ENCODE measurements around the gene DPYSL3. TPM values are rescaled to one million over a fixed set of nuclear protein-coding genes. Genes with fewer than 3 reads are reported as not detected.

Gene DPYSL3
- total RNA-seq, 2 donors from 2014 or later, result 6.5 to 10.5 TPM

DNA sequence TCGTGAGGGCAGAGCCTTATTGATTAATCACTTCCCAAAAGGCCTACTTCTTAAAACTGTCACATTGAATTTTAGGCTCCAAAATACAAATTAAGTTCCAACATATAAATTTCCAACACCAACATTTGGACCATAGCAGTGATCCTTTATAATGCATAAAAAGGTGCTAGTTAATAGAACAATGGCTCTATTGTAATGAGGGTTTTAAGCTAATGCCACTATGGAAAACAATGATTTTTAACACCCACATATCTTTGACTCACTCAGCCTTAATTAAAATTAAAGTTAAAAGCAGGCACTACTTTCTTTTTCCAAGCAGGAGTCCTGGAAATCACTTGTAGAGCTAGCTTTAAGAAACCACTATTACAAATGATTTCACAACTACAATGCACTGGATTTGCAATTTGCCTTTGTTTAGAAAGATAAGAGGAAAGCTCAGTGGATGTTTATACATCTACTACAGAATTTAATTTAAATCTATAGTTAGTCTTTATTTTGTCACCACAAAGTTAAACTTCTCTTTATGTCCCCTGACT lies 41.8 kb downstream of the DPYSL3 start:
- no peak for ATAC-seq
- WGBS, 2 donors, result 47 to 53% methylated on average over 1 of the region's 1 CpG
- no peak overlapping the region for H3K27ac ChIP-seq
- H3K27me3 ChIP-seq, result no peaks in the 10 kb centered on the region
- H3K9me3 ChIP-seq, result no peaks in the 10 kb centered on the region
- no peak for TF ChIP-seq POLR2A (IDR thresholded peaks at IDR 0.05)
- TF ChIP-seq, protein P1, sequence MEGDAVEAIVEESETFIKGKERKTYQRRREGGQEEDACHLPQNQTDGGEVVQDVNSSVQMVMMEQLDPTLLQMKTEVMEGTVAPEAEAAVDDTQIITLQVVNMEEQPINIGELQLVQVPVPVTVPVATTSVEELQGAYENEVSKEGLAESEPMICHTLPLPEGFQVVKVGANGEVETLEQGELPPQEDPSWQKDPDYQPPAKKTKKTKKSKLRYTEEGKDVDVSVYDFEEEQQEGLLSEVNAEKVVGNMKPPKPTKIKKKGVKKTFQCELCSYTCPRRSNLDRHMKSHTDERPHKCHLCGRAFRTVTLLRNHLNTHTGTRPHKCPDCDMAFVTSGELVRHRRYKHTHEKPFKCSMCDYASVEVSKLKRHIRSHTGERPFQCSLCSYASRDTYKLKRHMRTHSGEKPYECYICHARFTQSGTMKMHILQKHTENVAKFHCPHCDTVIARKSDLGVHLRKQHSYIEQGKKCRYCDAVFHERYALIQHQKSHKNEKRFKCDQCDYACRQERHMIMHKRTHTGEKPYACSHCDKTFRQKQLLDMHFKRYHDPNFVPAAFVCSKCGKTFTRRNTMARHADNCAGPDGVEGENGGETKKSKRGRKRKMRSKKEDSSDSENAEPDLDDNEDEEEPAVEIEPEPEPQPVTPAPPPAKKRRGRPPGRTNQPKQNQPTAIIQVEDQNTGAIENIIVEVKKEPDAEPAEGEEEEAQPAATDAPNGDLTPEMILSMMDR (IDR thresholded peaks at IDR 0.05), result no peak
- no peak overlapping the region for H3K4me3 ChIP-seq
- intact Hi-C loops (cut with DNase I), result loop anchor here (10.0 kb wide), 1 partner anchor 107 kb away; no protein-coding TSS in a partner anchor
- no peaks in the 10 kb centered on the region for H3K4me1 ChIP-seq
- no peak for DNase-seq
- H3K36me3 ChIP-seq (replicated peaks in 1 of 2; ENCODE audit: insufficient read depth in 1 of 2, low read depth in 2 of 2), result no peaks in the 10 kb centered on the region

DNA sequence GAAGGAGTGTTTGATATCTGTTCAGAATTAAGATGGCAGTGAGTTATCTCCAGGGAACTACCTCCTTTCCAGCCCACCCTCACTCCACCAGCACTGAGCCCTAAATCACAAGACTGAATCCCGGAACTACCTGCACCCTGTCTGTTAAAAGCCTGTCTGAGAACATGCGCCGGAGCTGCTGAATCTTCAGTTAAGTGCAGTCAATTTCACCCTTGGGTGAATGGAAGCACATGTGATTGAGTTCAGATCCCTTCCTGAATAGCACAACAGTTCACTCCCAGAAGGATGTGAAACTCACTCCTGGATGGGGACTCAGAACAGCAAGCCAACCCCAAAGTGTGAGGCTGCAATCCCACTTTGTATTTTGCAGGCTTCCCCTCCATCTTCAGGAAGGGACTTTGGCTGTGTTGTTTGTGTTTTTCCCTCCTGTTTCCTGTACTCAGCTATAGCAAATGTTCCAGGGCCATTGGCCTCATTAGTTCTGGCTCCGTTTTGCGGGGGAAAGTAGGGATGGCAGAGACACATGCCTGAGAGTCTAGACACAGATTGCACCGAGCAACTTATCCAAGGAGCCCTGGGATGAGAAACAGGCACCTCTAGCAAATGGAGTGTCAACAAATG lies 43.4 kb downstream of the DPYSL3 start:
- WGBS, 2 donors, result 59 to 83% methylated on average over 6 of the region's 6 CpGs

DNA sequence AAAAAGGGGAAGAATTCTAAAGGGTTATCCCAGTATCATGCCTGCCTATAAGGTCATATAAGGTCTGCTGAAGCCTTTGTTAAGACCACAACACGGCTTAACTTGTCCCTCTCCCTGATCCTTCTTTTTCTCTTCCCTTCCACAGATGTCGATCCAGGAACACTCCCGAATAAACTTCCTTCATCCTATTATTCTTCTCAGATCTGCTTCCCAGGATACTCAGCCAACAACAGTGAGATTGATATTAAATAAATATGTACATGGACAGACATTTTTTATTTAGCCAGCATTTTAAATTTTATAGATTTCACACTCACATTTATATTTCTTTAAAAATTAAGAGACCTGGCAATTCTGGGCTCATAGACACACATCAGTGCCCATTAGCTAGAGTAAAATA lies 44.1 kb downstream of the DPYSL3 start:
- ATAC-seq (no peak), DNase-seq (no peak)
- H3K9me3 ChIP-seq, result no peaks in the 10 kb centered on the region
- no peaks in the 10 kb centered on the region for H3K4me1 ChIP-seq
- TF ChIP-seq POLR2A (IDR thresholded peaks at IDR 0.05), result no peak
- intact Hi-C loops (cut with DNase I), result loop anchor here (10.0 kb wide), 1 partner anchor 109 kb away; no protein-coding TSS in a partner anchor
- WGBS, 2 donors, result 77 to 78% methylated on average over 3 of the region's 3 CpGs
- H3K27ac ChIP-seq, result no peak overlapping the region
- no peak overlapping the region for H3K4me3 ChIP-seq
- H3K27me3 ChIP-seq, result no peaks in the 10 kb centered on the region
- no peaks in the 10 kb centered on the region for H3K36me3 ChIP-seq (replicated peaks in 1 of 2; ENCODE audit: insufficient read depth in 1 of 2, low read depth in 2 of 2)

More for the DNA sequence above, 43.4 kb downstream of the DPYSL3 start:
- H3K27ac ChIP-seq, result no peak overlapping the region
- H3K4me3 ChIP-seq, result no peak overlapping the region
- no peaks in the 10 kb centered on the region for H3K27me3 ChIP-seq
- ATAC-seq, result no peak
- no peaks in the 10 kb centered on the region for H3K9me3 ChIP-seq
- intact Hi-C loops (cut with DNase I), result loop anchor here (10.0 kb wide), 1 partner anchor 108 kb away; no protein-coding TSS in a partner anchor
- no peaks in the 10 kb centered on the region for H3K4me1 ChIP-seq
- no peak for DNase-seq
- no peaks in the 10 kb centered on the region for H3K36me3 ChIP-seq (replicated peaks in 1 of 2; ENCODE audit: insufficient read depth in 1 of 2, low read depth in 2 of 2)
- TF ChIP-seq POLR2A (IDR thresholded peaks at IDR 0.05), result no peak
- TF ChIP-seq, protein P1 (IDR thresholded peaks at IDR 0.05), result no peak

DNA sequence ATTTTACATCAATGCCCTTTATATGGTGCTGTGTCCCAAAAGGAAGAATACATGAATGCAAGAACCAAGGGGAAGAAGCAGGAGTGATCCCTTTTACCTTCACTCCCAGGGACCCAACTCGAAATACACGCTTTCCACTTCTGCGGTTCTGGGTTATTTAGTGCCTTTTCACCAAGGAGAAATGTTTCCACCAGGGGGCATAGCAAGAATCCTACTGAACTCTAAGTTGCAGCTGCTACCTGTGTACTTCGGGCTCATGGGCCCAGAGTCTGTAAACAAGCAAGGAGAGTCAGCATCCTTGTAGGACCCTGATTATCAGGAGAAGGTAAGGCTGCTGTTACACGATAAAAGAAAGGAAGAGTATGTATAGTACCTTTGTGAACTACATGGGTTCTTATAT lies 45.7 kb downstream of the DPYSL3 start:
- no peaks in the 10 kb centered on the region for H3K9me3 ChIP-seq
- no peak for TF ChIP-seq POLR2A (IDR thresholded peaks at IDR 0.05)
- TF ChIP-seq, protein P1 (IDR thresholded peaks at IDR 0.05), result peak in 6 of 7 experiments; percentile 33 to 49 (median 44)
- 41 to 55% methylated on average over 5 of the region's 5 CpGs for WGBS, 2 donors
- H3K27me3 ChIP-seq, result peaks cover 0 to 4% of the 10 kb centered on the region in 2 donors
- DNase-seq (peak in 3 of 4 donors; percentile 14 to 34 (median 23)), ATAC-seq (peak; percentile 33)
- H3K4me1 ChIP-seq, result no peaks in the 10 kb centered on the region
- intact Hi-C loops (cut with DNase I), result loop anchor here (10.0 kb wide), 1 partner anchor 111 kb away; no protein-coding TSS in a partner anchor
- H3K4me3 ChIP-seq, result no peak overlapping the region
- no peaks in the 10 kb centered on the region for H3K36me3 ChIP-seq (replicated peaks in 1 of 2; ENCODE audit: insufficient read depth in 1 of 2, low read depth in 2 of 2)
- H3K27ac ChIP-seq, result no peak overlapping the region

DNA sequence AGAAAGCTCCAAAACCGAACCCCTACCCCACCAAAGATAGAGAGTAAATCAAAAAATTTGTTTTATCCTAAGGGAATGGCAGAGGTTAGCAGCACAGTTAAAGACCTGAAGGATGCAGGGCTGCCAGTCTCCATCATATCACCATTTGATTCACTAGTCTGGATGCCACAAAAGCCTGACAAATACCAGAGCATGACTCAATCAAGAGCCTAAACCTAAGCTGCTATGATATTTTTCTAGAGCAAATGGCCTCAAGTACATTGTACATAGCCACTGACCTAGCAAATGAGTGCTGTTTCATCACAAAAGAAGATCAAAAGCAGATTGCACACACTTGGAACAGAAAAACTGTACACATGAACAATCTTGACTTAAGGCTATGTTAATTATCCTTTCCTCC lies 48.0 kb downstream of the DPYSL3 start:
- Histone ChIP-seq H3K36me3 (replicated peaks in 1 of 2; ENCODE audit: insufficient read depth in 1 of 2, low read depth in 2 of 2) (no peaks in the 10 kb centered on the region), H3K27me3 (peaks cover 0 to 4% of the 10 kb centered on the region in 2 donors), H3K27ac (no peak overlapping the region), H3K4me1 (no peaks in the 10 kb centered on the region), H3K4me3 (no peak overlapping the region), H3K9me3 (no peaks in the 10 kb centered on the region)
- 57 to 73% methylated on average over 1 of the region's 1 CpG for WGBS, 2 donors
- intact Hi-C loops (cut with DNase I), result loop anchor here (10.0 kb wide), 1 partner anchor 113 kb away; no protein-coding TSS in a partner anchor
- TF ChIP-seq POLR2A (IDR thresholded peaks at IDR 0.05), result no peak
- TF ChIP-seq, protein P1 (IDR thresholded peaks at IDR 0.05), result no peak
- DNase-seq (no peak), ATAC-seq (no peak)

Data from body of pancreas (tissue), 4 donors.